Stimulated activated CD8-positive, alpha-beta memory T cell treated with anti-CD3 and anti-CD28 coated beads, Interleukin-2, amount 100 ng/mL, for 48 hours (primary cell): ENCODE data around the gene DYDC1.
"Not testable (repeated sequence)": the region's sequence is repeated elsewhere in the genome, so short reads cannot be mapped to it uniquely, and the experiment has no call there.

ENCODE experiments used
- DNase-seq, 2 donors: peaks; one replicate each; pipeline ENCODE4 v3.0.0-alpha.2; 2020; ENCODE audit warnings: low read depth in 2 of 2

Gene DYDC1

DNA sequence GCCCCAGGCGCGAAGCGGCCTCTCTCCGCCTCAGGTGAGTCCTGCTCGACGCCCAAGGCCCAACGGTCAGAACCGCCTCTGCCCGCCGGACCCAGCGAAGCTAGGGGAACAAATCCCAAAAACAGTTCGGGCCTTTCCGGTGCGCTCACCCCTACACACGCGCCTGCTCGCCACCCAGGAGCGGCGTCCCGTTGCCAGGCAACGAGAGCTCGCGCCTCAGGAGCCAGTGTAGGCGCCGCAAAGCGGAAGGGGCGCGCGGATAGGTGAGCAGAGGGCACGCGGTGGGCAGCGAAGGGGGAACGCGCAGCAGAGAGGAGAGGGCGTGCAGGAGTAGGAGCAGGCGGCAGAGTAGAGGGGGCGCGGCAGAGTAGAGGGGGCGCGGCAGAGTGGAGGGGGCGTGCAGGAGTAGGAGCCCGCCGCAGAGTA, at the start of gene DYDC1, which contains the start of gene DYDC2:
Gene DYDC1, minus strand, starts transcription at position 193 of the 426 bp plus-strand sequence. CDS start 4,154 bp downstream, outside the sequence.
Gene DYDC2, plus strand, starts transcription at position 219 of the 426 bp plus-strand sequence. CDS start 5,663 bp downstream, outside the sequence.
- peak; percentile 18 to 54 for DNase-seq

DNA sequence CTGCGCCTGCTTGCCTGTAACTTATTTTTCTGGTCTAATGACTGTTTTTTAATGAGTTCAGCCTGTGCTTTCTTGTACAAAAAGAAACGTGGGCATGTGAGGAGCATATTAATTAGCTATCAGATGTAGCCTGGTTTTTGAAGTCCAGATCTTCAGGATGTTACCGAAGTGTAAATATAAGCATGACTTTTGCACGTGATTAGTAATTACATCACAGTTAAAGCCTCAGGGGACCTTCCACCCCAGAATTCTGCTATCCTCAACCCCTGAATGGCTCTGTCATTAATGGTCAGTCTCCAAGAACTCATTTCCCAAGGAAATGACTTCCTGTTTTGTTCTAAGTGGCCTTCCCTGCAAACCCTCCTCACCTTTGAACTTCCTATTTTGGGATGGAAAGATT, 49.6 kb upstream of the DYDC1 start:
- DNase-seq = no peak

DNA sequence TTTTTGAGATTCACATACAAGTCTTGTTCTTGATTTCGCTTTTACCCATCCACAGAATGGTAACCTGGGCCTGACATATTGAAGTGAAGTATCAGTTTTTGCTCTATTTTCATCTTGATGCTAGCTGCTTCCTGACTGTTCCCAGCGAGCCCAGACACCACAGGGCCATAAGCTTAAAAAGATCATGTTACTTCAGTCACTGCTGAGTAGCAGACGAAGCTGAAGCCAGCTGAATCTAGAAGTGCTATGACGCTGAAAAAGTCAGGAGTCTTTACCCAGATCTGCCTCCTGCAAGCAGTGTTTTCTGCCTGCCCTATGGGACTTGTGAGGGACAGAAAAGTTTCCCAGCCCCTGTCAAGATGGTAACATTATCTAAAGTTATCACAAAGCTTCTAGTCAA, 49.1 kb upstream of the DYDC1 start:
- no peak for DNase-seq

DNA sequence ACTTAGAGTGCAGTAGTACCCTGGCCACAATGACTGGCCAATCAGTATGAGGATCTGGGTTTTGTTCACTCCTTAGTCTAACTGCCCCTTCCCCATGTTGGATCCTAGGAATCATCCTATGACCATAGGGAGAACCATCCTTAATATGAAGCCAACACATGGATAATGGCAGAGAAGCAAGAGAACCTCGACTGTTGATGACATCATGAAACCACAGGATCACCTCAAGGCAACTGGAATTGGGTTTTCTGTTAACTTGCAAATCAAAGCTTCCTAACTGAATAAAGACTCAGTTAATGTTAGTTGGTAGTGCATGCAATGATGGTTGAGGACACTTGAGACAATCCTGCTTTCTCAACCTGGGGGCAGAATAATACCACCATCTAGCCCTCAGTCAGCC, 48.5 kb upstream of the DYDC1 start:
- DNase-seq = no peak

DNA sequence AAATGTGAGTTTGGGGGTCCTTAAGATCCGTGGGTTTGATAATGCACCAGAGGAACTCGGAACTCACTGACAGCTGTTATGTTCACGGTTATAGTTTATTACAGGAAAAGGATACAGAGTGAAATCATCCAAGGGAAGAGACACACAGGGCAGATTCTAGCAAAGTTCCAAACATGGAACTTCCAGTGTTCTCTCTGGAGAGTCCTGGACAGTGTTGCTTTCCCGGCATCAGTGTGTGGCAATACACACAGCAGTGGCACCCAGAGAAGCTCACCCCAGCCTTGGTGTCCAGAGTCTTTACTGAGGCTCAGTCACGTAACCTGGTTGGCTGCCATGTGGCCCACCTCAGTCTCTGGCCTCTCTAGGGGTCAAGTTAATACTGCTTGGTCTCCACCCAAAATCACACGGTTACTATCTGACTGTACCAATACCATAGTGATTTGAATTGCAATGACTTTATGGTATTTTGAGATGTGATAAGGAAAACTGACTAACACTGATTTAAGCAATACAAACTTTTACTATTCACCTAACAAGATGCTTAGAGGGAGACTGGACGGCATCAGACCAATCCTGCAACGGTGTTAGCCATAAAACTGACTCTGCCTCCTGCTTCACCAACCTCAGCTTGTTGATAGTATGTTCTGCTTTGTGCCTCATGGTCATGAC, 43.7 kb upstream of the DYDC1 start:
- no peak for DNase-seq

DNA sequence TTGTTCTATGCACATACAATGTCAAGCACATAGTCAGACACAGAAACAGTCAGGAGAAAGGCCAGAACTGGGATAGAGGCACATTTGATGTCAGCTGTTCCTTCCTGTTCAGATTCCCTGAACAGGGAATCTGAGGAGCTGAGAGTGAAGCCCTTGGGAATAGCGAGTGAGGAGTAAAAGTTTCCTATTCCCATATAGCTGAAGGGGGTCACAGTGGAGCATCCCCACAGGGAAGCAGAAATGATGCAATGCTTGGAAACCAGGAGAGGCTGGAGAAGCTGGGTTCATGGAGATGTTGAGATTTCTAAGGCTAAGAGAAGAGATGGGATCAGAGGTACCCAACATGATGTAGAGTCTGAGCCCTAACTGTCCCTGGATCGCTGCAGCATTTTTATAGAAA, 40.5 kb upstream of the DYDC1 start:
- DNase-seq = no peak

DNA sequence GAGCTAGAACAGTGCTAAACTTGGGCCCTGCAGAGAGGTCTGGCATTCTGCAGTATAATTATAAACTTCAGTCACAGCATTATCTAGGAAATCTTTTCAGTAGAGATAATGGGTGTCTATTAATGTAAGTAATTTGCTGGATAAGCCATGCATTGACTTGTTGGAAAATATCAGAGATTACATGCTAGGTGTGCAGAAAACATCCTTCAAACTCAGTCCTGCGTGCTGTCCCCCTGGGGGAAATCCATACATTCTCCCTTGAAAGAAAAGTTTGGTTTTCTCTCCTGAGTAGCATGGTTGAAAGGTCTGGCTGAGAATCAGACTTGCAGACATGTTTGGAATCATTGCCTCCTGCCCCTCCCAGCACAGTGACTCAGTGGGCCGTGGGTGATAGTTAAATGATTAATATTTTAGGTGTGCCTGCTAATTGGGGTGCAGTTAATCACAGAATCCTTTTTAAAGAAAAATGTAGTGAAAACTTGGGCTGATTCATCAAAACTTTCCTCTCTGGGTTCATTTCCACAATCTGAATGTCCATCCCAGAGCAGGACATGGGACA, 37.9 kb upstream of the DYDC1 start:
- no peak for DNase-seq

DNA sequence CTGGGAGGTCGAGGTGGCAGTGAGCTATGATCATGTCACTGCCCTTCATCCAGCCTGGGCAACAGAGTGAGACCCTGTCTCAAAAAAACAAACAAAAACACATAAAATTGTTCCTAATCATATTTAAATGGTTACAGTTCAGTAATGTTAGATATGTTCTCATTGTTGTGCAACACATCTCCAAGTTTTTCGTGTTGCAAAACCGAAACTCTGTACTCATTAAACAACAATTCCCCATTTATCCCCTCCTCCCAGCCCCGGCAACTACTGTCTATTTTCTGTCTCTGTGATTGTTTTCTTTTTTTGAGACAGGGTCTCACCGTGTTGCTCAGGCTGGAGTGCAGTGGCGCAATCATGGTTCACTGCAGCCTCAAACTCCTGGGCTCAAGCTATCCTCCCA, 35.7 kb upstream of the DYDC1 start:
- no peak for DNase-seq

DNA sequence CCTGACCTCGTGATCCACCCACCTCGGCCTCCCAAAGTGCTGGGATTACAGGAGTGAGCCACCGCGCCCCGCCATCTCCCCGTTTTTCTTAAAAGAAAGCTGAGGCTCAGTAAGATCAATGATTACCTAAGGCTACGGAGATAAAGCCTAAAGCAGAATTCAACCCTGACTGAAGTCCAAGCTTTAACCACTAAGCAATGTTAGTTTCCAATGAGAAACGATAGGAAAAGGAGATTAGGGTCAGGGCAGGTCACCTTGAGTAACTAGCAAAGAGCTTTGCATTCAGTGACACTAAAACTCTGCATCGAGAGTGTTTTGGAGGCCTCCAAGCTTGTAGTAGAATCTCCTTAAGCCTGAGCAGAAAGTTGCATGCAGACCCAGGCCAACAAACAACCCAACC, 34.2 kb upstream of the DYDC1 start:
- DNase-seq = no peak

DNA sequence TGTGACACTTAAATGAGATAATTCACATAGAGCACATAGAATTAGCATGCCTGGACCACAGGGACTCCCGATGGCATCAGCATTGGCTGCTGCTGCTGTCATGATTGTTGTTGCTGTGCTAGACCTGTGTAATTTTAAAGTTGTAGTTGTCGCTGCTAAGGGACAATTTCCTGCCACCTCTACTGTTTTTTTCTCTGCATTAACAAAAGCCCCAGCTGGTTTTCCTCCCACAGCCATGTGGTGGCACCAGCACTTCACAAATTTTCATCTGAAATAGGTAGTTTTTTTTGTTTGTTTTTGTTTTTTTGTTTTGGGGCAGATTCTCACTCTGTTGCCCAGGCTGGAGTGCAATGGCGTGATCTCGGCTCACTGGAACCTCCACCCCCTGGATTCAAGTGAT, 26.4 kb upstream of the DYDC1 start:
- DNase-seq = no peak

DNA sequence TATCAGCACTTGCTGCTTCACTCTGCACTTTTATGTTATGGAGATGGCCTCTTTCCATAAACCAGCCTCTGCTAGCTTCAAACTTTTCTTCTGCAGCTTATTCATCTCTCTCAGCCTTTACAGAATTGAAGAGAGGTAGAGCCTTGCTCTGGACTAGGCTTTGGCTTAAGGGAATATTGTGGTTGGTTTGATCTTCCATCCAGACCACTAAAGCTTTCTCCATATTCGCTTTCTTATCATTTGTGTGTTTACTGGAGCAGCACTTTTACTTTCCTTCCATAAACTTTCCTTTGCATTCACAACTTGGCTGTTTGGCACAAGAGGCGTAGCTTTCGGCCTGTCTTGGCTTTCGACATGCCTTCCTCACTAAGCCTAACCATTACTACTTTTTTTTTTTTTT, 23.6 kb upstream of the DYDC1 start:
- DNase-seq = no peak

DNA sequence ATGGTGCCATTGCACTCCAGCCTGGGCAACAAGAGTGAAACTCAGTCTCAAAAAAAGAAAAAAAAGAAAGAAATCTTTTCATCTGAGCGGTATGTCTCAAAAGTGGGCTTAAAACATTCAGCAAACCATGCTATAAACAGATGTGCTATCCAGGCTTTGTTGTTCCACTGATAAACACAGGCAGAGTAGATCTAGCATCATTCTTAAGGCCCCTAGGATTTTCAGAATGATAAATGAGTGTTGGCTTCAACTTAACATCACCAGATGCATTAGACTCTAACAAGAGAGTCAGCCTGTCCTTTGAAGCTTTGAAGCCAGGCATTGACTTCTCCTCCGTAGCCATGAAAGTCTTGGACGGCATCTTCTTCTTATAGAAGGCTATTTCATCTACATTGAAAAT, 23.1 kb upstream of the DYDC1 start:
- no peak for DNase-seq

DNA sequence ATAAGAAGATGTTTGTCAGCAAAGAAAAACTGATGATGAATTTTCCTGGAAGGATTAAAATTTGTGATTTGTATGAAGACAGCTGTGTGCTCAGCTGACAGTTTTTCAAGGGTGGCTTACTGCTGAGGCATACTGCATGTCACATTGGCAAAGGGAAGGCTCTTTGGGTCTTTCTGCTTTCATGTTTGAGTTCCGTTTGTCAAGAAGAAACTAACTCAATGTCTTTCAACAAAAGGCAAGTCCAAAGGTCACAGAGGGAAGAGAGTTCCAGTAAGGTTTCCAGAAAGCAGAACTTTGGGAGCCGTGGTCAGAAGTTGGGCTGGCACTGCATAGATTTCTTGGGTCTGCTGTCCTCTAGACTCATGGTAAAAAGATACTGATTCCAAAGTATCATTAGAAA, 16.9 kb upstream of the DYDC1 start:
- DNase-seq = no peak

DNA sequence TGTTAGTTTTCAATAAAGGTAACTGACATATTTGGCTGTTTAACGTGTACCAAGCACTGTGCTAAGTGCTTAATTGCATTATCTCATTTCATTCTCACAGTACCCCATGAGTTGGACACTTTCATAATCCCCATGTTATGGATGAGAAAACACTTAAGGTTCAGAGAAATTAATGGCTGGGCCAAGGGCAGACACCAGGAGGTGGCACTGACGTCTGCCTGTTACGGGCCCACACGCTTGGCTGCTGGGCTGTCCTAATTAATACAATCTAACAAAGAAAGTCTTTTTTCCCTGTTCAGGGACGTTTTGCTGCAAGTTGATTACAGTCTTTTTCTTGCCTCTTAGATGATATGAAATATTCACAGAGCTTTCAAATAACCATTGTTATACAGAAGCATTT, 16.1 kb upstream of the DYDC1 start:
- no peak for DNase-seq

DNA sequence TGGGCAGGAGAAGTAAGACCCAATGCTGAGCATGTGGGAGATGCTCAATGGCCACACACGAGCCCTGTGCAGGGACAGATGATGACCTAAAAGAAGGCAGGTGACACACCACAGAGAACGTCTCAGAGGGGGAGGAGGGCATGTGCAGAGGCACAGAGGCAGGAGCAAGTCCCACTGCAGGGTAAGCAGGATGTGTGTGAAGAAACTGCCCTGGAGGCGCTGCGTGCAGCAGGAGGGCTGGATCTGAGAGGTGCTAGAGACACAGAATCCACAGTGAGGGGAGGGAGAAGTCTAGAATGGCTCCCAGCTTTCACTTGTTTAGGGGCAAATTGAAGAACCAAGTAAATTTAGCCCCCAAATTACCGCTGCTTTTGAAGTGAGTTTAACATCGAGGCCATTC, 14.9 kb upstream of the DYDC1 start:
- DNase-seq = no peak

DNA sequence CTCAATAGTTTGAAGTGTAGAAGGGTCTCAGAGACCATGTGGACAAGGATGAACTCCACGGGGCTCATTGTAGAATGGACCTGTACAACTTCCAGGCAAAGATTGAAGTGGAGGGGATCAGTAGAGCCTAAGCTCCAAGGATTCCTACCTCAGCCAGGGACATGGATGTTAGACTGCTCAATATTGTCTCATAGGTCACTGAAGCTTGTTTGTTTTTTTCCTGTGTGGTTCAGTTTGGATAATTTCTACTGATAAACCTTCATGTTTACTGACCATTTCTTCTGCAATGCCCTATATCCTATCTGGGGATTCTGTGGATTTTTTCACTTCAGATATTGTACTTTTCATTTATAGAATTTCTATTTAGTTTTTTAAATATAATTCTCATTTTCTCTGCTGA, 9.0 kb upstream of the DYDC1 start:
- DNase-seq = no peak

DNA sequence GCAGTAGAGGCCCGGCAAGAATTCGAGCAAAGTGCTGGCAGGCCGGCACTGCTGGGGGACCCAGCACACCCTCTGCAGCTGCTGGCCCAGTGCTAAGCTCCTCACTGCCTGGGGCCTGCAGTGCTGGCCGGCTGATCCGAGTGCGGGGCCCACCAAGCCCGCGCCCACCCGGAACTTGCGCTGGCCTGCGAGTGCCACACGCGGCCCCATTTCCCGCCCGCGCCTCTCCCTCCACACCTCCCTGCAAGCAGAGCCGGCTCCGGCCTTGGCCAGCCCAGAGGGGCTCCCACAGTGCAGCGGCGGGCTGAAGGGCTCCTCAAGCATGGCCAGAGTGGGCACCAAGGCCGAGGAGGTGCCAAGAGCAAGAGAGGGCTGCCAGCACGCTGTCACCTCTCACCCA, 3.1 kb upstream of the DYDC1 start:
- DNase-seq = no peak

DNA sequence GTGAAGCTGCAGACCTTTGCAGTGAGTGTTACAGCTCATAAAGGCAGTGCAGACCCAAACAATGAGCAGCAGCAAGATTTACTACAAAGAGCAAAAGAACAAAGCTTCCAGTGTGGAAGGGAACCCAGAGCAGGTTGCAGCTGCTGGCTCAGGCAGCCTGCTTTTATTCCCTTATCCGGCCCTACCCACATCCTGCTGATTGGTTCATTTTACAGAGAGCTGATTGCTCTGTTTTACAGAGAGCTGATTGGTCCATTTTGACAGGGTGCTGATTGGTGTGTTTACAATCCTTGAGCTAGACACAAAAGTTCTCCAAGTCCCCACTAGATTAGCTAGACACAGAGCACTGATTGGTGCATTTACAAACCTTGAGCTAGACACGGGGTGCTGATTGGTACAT, 2.4 kb upstream of the DYDC1 start:
- not testable (repeated sequence) for DNase-seq

DNA sequence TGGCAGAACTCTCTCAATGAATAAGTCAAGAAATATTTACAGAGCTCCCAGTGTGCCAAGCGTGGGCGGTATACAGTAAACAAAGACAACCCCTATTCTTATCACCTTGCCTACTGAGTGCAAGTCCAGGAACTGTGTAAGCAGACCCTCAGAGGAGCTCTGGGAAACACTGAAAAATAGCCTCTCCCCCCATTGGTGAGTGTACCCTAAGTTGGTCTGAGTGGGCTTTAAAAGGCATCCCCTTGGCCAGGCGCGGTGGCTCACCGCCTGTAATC, 1.2 kb upstream of the DYDC1 start:
- DNase-seq = no peak

DNA sequence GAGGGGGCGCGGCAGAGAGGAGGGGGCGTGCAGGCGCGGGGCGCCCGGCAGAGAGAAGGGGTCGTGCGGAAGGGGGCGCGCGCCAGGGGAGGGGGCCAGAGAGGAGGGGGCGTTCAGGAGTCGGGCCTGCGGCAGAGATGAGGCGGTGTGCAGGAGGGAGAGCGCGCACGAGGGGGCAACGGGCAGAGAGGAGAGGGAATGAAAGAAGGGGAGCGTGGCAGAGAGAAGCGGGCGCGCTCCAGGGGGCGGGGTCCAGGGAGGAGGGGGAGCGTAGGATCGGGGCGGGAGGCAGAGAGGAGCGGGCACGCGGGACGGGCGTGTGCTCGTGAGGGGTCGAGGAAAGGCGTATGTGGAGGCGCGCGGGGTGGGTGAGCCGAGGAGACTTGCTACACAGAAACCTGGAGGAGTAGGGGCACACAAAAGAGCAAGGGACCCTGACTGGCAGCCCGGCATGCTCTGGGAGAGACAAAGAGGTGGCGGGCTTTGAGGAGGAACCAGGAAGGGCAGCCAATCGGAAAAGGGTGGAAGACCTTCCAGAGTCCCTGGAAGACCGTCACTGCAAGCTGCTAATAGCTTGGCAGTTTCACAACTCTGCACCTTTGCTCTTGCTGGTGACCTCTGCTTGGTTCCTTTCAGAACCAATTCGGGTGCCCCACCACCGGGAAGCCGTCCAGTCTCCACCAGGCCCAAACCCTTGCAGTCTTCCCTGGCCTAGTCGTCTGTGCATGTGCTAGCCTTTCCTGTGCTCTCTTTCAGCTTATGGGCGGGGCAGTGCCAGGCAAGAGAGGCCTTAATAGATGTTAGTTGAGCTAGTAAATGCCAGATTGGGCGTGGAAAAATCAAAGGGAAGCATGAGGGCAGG, 665 bp upstream of the DYDC1 start:
- no peak for DNase-seq

DNA sequence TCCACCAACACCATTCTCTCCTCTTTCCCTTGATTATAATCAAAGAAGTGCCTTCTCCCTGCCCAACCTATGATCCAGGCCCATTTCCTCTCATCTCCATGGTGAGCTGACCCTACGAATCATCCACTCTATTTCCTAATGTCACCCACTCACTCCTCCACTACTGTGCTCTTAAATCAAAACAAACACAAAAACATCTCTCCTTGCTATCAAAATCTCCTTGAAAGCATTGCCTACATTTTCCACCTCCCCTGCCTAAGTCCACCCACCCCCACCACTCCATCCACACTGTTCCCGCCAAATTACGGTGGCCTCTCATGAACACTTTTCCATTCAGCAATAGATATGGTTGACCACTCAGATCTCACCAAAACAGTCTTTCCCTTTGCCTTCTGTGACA, 5.3 kb downstream of the DYDC1 start:
- no peak for DNase-seq

DNA sequence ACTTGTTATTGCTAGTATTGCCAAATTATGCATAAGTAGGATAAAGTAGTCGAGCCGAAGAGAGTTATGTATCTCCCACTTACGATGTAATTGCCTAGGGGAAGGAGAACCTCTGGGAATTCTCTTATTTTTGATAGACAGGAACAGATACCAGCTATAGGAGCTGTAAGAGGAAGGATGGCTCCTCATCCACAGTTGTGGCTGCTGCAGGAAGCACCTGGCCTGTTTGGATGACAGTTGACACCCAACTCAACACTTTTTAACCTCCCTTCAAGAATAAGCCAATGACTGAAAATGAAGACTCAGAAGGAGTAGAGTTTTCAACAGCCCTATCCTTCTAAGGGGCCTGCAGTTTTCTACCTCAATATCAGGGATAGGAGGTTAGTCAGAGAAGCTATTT, 6.3 kb downstream of the DYDC1 start:
- DNase-seq = no peak

DNA sequence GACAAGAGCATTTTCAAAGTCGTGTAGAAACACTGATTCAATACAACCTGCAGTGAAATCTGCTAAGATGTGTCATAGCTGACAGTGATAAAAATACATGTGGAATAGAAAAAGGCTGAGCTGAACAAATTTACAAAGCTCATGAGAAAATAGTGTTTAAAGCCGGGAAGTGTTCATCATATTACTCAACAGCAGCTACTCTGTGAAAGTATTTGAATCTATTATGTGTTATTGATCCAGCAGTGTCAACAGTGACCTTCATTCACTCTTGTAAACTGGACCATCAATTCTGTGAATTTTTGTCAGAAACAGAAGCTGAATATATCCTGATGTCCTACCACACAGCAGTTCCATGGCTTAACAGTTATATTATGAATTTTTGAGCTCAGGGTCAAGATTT, 11.6 kb downstream of the DYDC1 start:
- no peak for DNase-seq
